NB4 (cell line): Measurements from ENCODE around the gene PRODH.

Experiments used
- POLR2A ChIP-seq: IDR thresholded peaks from 2 replicates; pipeline ENCODE4 v1.6.1; 2011; ENCODE audit warnings: mild to moderate bottlenecking; ENCODE audit not compliant: insufficient read length; ENCODE audit errors: extremely low read depth
- TF ChIP-seq, protein P1 (sequence below): IDR thresholded peaks from one replicate; pipeline ENCODE4 v1.5.1; 2012; ENCODE audit warnings: low read depth, low read length
- TF ChIP-seq, protein P2 (sequence below): IDR thresholded peaks from 2 replicates; pipeline ENCODE4 v1.6.1; 2011; ENCODE audit warnings: low read depth, low read length

DNA sequence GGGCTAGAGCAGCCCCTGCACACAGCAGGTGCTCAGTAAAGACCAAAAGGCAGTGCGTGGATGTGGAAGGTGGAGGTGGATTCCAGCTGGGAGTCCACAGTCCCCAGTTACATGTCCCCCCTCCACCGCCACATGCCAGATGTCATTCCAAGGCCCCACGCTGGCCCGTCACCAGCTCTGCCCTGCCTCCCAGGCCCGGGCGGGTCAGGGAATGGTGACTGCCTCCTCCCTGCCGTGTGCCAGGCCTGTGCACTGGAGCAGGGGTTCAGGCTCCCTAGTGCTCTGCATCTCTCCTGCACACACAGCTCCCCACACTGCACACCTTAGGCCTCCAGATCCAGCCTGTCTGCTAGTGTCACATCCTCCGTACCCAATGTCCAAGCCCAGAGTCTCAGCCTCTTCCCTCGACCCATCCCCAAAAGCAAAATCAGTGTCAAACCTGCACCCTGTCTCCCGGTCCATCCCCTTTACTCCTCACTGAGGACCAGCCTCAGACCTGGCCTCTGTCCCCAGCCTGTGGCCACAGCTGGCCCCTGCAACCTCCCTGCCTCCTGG, 40.2 kb upstream of the PRODH start:
- TF ChIP-seq, protein P1, sequence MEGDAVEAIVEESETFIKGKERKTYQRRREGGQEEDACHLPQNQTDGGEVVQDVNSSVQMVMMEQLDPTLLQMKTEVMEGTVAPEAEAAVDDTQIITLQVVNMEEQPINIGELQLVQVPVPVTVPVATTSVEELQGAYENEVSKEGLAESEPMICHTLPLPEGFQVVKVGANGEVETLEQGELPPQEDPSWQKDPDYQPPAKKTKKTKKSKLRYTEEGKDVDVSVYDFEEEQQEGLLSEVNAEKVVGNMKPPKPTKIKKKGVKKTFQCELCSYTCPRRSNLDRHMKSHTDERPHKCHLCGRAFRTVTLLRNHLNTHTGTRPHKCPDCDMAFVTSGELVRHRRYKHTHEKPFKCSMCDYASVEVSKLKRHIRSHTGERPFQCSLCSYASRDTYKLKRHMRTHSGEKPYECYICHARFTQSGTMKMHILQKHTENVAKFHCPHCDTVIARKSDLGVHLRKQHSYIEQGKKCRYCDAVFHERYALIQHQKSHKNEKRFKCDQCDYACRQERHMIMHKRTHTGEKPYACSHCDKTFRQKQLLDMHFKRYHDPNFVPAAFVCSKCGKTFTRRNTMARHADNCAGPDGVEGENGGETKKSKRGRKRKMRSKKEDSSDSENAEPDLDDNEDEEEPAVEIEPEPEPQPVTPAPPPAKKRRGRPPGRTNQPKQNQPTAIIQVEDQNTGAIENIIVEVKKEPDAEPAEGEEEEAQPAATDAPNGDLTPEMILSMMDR: no peak
- no peak for TF ChIP-seq POLR2A
- TF ChIP-seq, protein P2, sequence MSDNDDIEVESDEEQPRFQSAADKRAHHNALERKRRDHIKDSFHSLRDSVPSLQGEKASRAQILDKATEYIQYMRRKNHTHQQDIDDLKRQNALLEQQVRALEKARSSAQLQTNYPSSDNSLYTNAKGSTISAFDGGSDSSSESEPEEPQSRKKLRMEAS: no peak
